ENCODE measurements around the gene RNGTT.

- TF ChIP-seq POLR2A (IDR thresholded peaks at IDR 0.05) (no peak), CTCF (IDR thresholded peaks at IDR 0.05) (no peak)
Observed at GRCh38 chr6:88760091-88760490, 203.3 kb downstream of the RNGTT start.
